ENCODE results near the gene NADSYN1.
"Not testable (repeated sequence)": the region's sequence is repeated elsewhere in the genome, so short reads cannot be mapped to it uniquely, and the experiment has no call there.

The NADSYN1 gene

GRCh38 chr11:71421392-71421950 lies 31.5 kb upstream of the NADSYN1 start:
- Histone ChIP-seq H3K27ac (ENCODE audit: low read depth, low read length) (no peak overlapping the region), H3K4me3 (ENCODE audit: low read depth in 1 of 2, low read length in 2 of 2) (no peak overlapping the region), H3K9me3 (ENCODE audit: control insufficient read depth in 1 of 2, low read length in 2 of 2) (no peaks in the 10 kb centered on the region), H3K27me3 (ENCODE audit: control insufficient read depth in 1 of 2, insufficient read depth in 2 of 2, low read length in 2 of 2) (no peaks in the 10 kb centered on the region), H3K4me1 (ENCODE audit: control insufficient read depth in 1 of 2, insufficient read depth in 2 of 2, low read length in 2 of 2) (no peaks in the 10 kb centered on the region), H3K9ac (ENCODE audit: low read depth in 1 of 2, low read length in 2 of 2) (no peak overlapping the region), H3K36me3 (ENCODE audit: control insufficient read depth in 1 of 2, insufficient read depth in 2 of 2, low read length in 2 of 2) (no peaks in the 10 kb centered on the region)

- H3K9me3 ChIP-seq (ENCODE audit: control insufficient read depth in 1 of 2, low read length in 2 of 2); H3K4me3 ChIP-seq (ENCODE audit: low read depth in 1 of 2, low read length in 2 of 2); H3K27ac ChIP-seq (ENCODE audit: low read depth, low read length); H3K36me3 ChIP-seq (ENCODE audit: control insufficient read depth in 1 of 2, insufficient read depth in 2 of 2, low read length in 2 of 2); H3K27me3 ChIP-seq (ENCODE audit: control insufficient read depth in 1 of 2, insufficient read depth in 2 of 2, low read length in 2 of 2); H3K4me1 ChIP-seq (ENCODE audit: control insufficient read depth in 1 of 2, insufficient read depth in 2 of 2, low read length in 2 of 2); H3K9ac ChIP-seq (ENCODE audit: low read depth in 1 of 2, low read length in 2 of 2): not testable (repeated sequence)
These were observed 30.7 kb upstream of the NADSYN1 start for GRCh38 chr11:71422318-71422717.

- Histone ChIP-seq H3K36me3 (ENCODE audit: control insufficient read depth in 1 of 2, insufficient read depth in 2 of 2, low read length in 2 of 2) (no peaks in the 10 kb centered on the region), H3K4me1 (ENCODE audit: control insufficient read depth in 1 of 2, insufficient read depth in 2 of 2, low read length in 2 of 2) (no peaks in the 10 kb centered on the region), H3K27ac (ENCODE audit: low read depth, low read length) (no peak overlapping the region), H3K4me3 (ENCODE audit: low read depth in 1 of 2, low read length in 2 of 2) (no peak overlapping the region), H3K27me3 (ENCODE audit: control insufficient read depth in 1 of 2, insufficient read depth in 2 of 2, low read length in 2 of 2) (no peaks in the 10 kb centered on the region), H3K9ac (ENCODE audit: low read depth in 1 of 2, low read length in 2 of 2) (no peak overlapping the region), H3K9me3 (ENCODE audit: control insufficient read depth in 1 of 2, low read length in 2 of 2) (no peaks in the 10 kb centered on the region)
These were observed 29.7 kb upstream of the NADSYN1 start for GRCh38 chr11:71423181-71423790.

- Histone ChIP-seq H3K27me3 (ENCODE audit: control insufficient read depth in 1 of 2, insufficient read depth in 2 of 2, low read length in 2 of 2) (no peaks in the 10 kb centered on the region), H3K4me3 (ENCODE audit: low read depth in 1 of 2, low read length in 2 of 2) (no peak overlapping the region), H3K9ac (ENCODE audit: low read depth in 1 of 2, low read length in 2 of 2) (no peak overlapping the region), H3K27ac (ENCODE audit: low read depth, low read length) (no peak overlapping the region), H3K4me1 (ENCODE audit: control insufficient read depth in 1 of 2, insufficient read depth in 2 of 2, low read length in 2 of 2) (no peaks in the 10 kb centered on the region), H3K9me3 (ENCODE audit: control insufficient read depth in 1 of 2, low read length in 2 of 2) (no peaks in the 10 kb centered on the region), H3K36me3 (ENCODE audit: control insufficient read depth in 1 of 2, insufficient read depth in 2 of 2, low read length in 2 of 2) (no peaks in the 10 kb centered on the region)
These were observed 27.6 kb upstream of the NADSYN1 start for GRCh38 chr11:71425409-71425808.

- Histone ChIP-seq H3K9me3 (ENCODE audit: control insufficient read depth in 1 of 2, low read length in 2 of 2) (no peaks in the 10 kb centered on the region), H3K4me1 (ENCODE audit: control insufficient read depth in 1 of 2, insufficient read depth in 2 of 2, low read length in 2 of 2) (no peaks in the 10 kb centered on the region), H3K27ac (ENCODE audit: low read depth, low read length) (no peak overlapping the region), H3K27me3 (ENCODE audit: control insufficient read depth in 1 of 2, insufficient read depth in 2 of 2, low read length in 2 of 2) (no peaks in the 10 kb centered on the region), H3K9ac (ENCODE audit: low read depth in 1 of 2, low read length in 2 of 2) (no peak overlapping the region), H3K4me3 (ENCODE audit: low read depth in 1 of 2, low read length in 2 of 2) (no peak overlapping the region), H3K36me3 (ENCODE audit: control insufficient read depth in 1 of 2, insufficient read depth in 2 of 2, low read length in 2 of 2) (no peaks in the 10 kb centered on the region)
These were observed 27.1 kb upstream of the NADSYN1 start for GRCh38 chr11:71425860-71426259.

- H3K9me3 ChIP-seq (ENCODE audit: control insufficient read depth in 1 of 2, low read length in 2 of 2) = no peaks in the 10 kb centered on the region
- H3K27ac ChIP-seq (ENCODE audit: low read depth, low read length) = no peak overlapping the region
- H3K27me3 ChIP-seq (ENCODE audit: control insufficient read depth in 1 of 2, insufficient read depth in 2 of 2, low read length in 2 of 2) = no peaks in the 10 kb centered on the region
- H3K9ac ChIP-seq (ENCODE audit: low read depth in 1 of 2, low read length in 2 of 2) = no peak overlapping the region
- H3K4me3 ChIP-seq (ENCODE audit: low read depth in 1 of 2, low read length in 2 of 2) = no peak overlapping the region
- H3K36me3 ChIP-seq (ENCODE audit: control insufficient read depth in 1 of 2, insufficient read depth in 2 of 2, low read length in 2 of 2) = no peaks in the 10 kb centered on the region
- no peaks in the 10 kb centered on the region for H3K4me1 ChIP-seq (ENCODE audit: control insufficient read depth in 1 of 2, insufficient read depth in 2 of 2, low read length in 2 of 2)
These were observed 26.6 kb upstream of the NADSYN1 start for GRCh38 chr11:71426413-71426812.

- H3K4me3 ChIP-seq (ENCODE audit: low read depth in 1 of 2, low read length in 2 of 2) = no peak overlapping the region
- no peak overlapping the region for H3K27ac ChIP-seq (ENCODE audit: low read depth, low read length)
- peaks cover 14 to 15% of the 10 kb centered on the region in 2 donors for H3K4me1 ChIP-seq (ENCODE audit: control insufficient read depth in 1 of 2, insufficient read depth in 2 of 2, low read length in 2 of 2)
- H3K27me3 ChIP-seq (ENCODE audit: control insufficient read depth in 1 of 2, insufficient read depth in 2 of 2, low read length in 2 of 2) = no peaks in the 10 kb centered on the region
- no peak overlapping the region for H3K9ac ChIP-seq (ENCODE audit: low read depth in 1 of 2, low read length in 2 of 2)
- no peaks in the 10 kb centered on the region for H3K9me3 ChIP-seq (ENCODE audit: control insufficient read depth in 1 of 2, low read length in 2 of 2)
- no peaks in the 10 kb centered on the region for H3K36me3 ChIP-seq (ENCODE audit: control insufficient read depth in 1 of 2, insufficient read depth in 2 of 2, low read length in 2 of 2)
These were observed 24.1 kb upstream of the NADSYN1 start for GRCh38 chr11:71428861-71429435.

GRCh38 chr11:71429701-71430100 lies 23.3 kb upstream of the NADSYN1 start:
- H3K27ac ChIP-seq (ENCODE audit: low read depth, low read length) = no peak overlapping the region

GRCh38 chr11:71430166-71430565 lies 22.8 kb upstream of the NADSYN1 start:
- Histone ChIP-seq H3K27me3 (ENCODE audit: control insufficient read depth in 1 of 2, insufficient read depth in 2 of 2, low read length in 2 of 2) (no peaks in the 10 kb centered on the region), H3K4me3 (ENCODE audit: low read depth in 1 of 2, low read length in 2 of 2) (no peak overlapping the region), H3K36me3 (ENCODE audit: control insufficient read depth in 1 of 2, insufficient read depth in 2 of 2, low read length in 2 of 2) (peaks cover 0 to 8% of the 10 kb centered on the region in 2 donors), H3K27ac (ENCODE audit: low read depth, low read length) (no peak overlapping the region), H3K4me1 (ENCODE audit: control insufficient read depth in 1 of 2, insufficient read depth in 2 of 2, low read length in 2 of 2) (peaks cover 17 to 20% of the 10 kb centered on the region in 2 donors), H3K9me3 (ENCODE audit: control insufficient read depth in 1 of 2, low read length in 2 of 2) (no peaks in the 10 kb centered on the region), H3K9ac (ENCODE audit: low read depth in 1 of 2, low read length in 2 of 2) (no peak overlapping the region)

More at GRCh38 chr11:71429701-71430100, 23.3 kb upstream of the NADSYN1 start:
- H3K4me1 ChIP-seq (ENCODE audit: control insufficient read depth in 1 of 2, insufficient read depth in 2 of 2, low read length in 2 of 2) = peaks cover 17 to 20% of the 10 kb centered on the region in 2 donors
- H3K36me3 ChIP-seq (ENCODE audit: control insufficient read depth in 1 of 2, insufficient read depth in 2 of 2, low read length in 2 of 2) = peaks cover 0 to 5% of the 10 kb centered on the region in 2 donors
- H3K4me3 ChIP-seq (ENCODE audit: low read depth in 1 of 2, low read length in 2 of 2) = no peak overlapping the region
- no peaks in the 10 kb centered on the region for H3K9me3 ChIP-seq (ENCODE audit: control insufficient read depth in 1 of 2, low read length in 2 of 2)
- no peaks in the 10 kb centered on the region for H3K27me3 ChIP-seq (ENCODE audit: control insufficient read depth in 1 of 2, insufficient read depth in 2 of 2, low read length in 2 of 2)
- H3K9ac ChIP-seq (ENCODE audit: low read depth in 1 of 2, low read length in 2 of 2) = no peak overlapping the region

GRCh38 chr11:71431271-71431670 lies 21.7 kb upstream of the NADSYN1 start:
- Histone ChIP-seq H3K9ac (ENCODE audit: low read depth in 1 of 2, low read length in 2 of 2) (no peak overlapping the region), H3K27ac (ENCODE audit: low read depth, low read length) (no peak overlapping the region), H3K4me3 (ENCODE audit: low read depth in 1 of 2, low read length in 2 of 2) (no peak overlapping the region), H3K4me1 (ENCODE audit: control insufficient read depth in 1 of 2, insufficient read depth in 2 of 2, low read length in 2 of 2) (peaks cover 17 to 20% of the 10 kb centered on the region in 2 donors), H3K9me3 (ENCODE audit: control insufficient read depth in 1 of 2, low read length in 2 of 2) (no peaks in the 10 kb centered on the region), H3K27me3 (ENCODE audit: control insufficient read depth in 1 of 2, insufficient read depth in 2 of 2, low read length in 2 of 2) (no peaks in the 10 kb centered on the region), H3K36me3 (ENCODE audit: control insufficient read depth in 1 of 2, insufficient read depth in 2 of 2, low read length in 2 of 2) (peaks cover 0 to 18% of the 10 kb centered on the region in 2 donors)

Data from duodenal mucosa (tissue), 2 donors.